K562 (cell line): ENCODE data around the gene XPR1. TPM values are rescaled to one million over a fixed set of nuclear protein-coding genes. Genes with fewer than 3 reads are reported as not detected.

Source experiments
- ATAC-seq: fragments of 200-7000 bp; cut with Tn5 transposase; 3 replicates; pipeline ENCODE4 v1.9.1; 2020; ENCODE audit warnings: moderate library complexity
- BruUV-seq: library from RNA; stranded (reverse); fragments of 400-500 nt; replicated peaks from 2 replicates; lab custom pipeline; 2021; lab: Mats Ljungman, UMichigan
- CTCF ChIA-PET: fragments of 300-600 bp; formaldehyde crosslinking; extraction: SDS; loops from one replicate; lab custom pipeline; 2021; ENCODE audit warnings: low intra/inter-chr PET ratio; lab: Yijun Ruan, JAX
- POLR2A ChIA-PET: fragments of 300-600, 350-650 bp; sonication (Branson Sonifier 250); formaldehyde crosslinking; extraction: SDS; loops from one replicate; lab custom pipeline; 2021; ENCODE audit warnings: antibody characterized with exemption, inconsistent platforms; lab: Yijun Ruan, JAX
- DNase-seq, 4 experiments: peaks; one replicate each; pipeline versions ENCODE4 v3.0.0 to v3.0.0-alpha.2; 2011 to 2018; ENCODE audit warnings: low spot score in 3 of 4, mixed read lengths in 3 of 4; ENCODE audit errors: extremely low read depth in 1 of 4
- FAIRE-seq: peaks from 2 replicates; lab custom pipeline; 2011; peaks lifted over from hg19 to GRCh38; lab: Jason Lieb, UNC
- H2AFZ ChIP-seq: 2 replicates; pipeline ENCODE4 v1.6.0; 2011; ENCODE audit warnings: low read depth, low read length, control low read depth, inconsistent platforms
- H3K27ac ChIP-seq: fragments of 200-600 bp; 3 replicates; pipeline ENCODE4 v1.8.0; 2011; ENCODE audit warnings: low read depth, mild to moderate bottlenecking, control low read depth, inconsistent platforms, low read length, moderate library complexity, mixed read lengths; ENCODE audit errors: extremely low read depth
- H3K27me3 ChIP-seq, 2 experiments: fragments of 300-600 bp in 1 of 2; 2 replicates in 1 of 2; 3 replicates in 1 of 2; pipeline versions ENCODE4 v1.6.0 to v1.8.0; 2011; ENCODE audit warnings: inconsistent platforms in 2 of 2, low read length in 2 of 2, mild to moderate bottlenecking in 1 of 2, mixed read lengths in 1 of 2, moderate library complexity in 1 of 2; ENCODE audit not compliant: control insufficient read depth in 2 of 2, insufficient read depth in 2 of 2
- H3K36me3 ChIP-seq: fragments of 300-600 bp; 3 replicates; pipeline ENCODE4 v1.8.0; 2011; ENCODE audit warnings: mild to moderate bottlenecking, low read length, inconsistent platforms; ENCODE audit not compliant: control insufficient read depth, insufficient read depth
- H3K4me1 ChIP-seq, 2 experiments: fragments of 200-600 bp in 1 of 2; replicated peaks in 1 of 2; 2 replicates in 1 of 2; 3 replicates in 1 of 2; pipeline versions ENCODE4 v1.5.1 to v1.8.0; 2011; ENCODE audit warnings: inconsistent platforms in 2 of 2, low read length in 2 of 2, mild to moderate bottlenecking in 1 of 2, mixed read lengths in 1 of 2, moderate library complexity in 1 of 2; ENCODE audit not compliant: control insufficient read depth in 2 of 2, insufficient read depth in 2 of 2
- H3K4me2 ChIP-seq: 2 replicates; pipeline ENCODE4 v1.6.1; 2011; ENCODE audit warnings: low read length, control low read depth, inconsistent platforms, mixed read lengths; ENCODE audit not compliant: insufficient read depth
- H3K4me3 ChIP-seq: fragments of 200-600 bp; sonication (generic), shearing (Covaris generic); 2 replicates; pipeline ENCODE4 v1.5.1; 2016; ENCODE audit warnings: control low read depth, inconsistent platforms
- H3K79me2 ChIP-seq: fragments of 200-600 bp; 3 replicates; pipeline ENCODE4 v1.8.0; 2011; ENCODE audit warnings: low read length, inconsistent platforms; ENCODE audit not compliant: control insufficient read depth, insufficient read depth
- H3K9ac ChIP-seq, 2 experiments: 2 replicates each; pipeline versions ENCODE4 v1.6.0 to v1.6.1; 2011; ENCODE audit warnings: low read depth in 2 of 2, low read length in 2 of 2, control low read depth in 1 of 2, inconsistent platforms in 1 of 2, mild to moderate bottlenecking in 1 of 2, mixed read lengths in 1 of 2; ENCODE audit not compliant: insufficient read depth in 1 of 2
- H3K9me1 ChIP-seq: one replicate; pipeline ENCODE4 v1.6.0; 2011; ENCODE audit warnings: inconsistent platforms, mild to moderate bottlenecking, low read length, moderate library complexity; ENCODE audit not compliant: control insufficient read depth, insufficient read depth
- H3K9me3 ChIP-seq: replicated peaks from 2 replicates; pipeline ENCODE4 v1.5.1; 2011; ENCODE audit warnings: low read depth, low read length, inconsistent platforms; ENCODE audit not compliant: control insufficient read depth, insufficient read depth
- H4K20me1 ChIP-seq: replicated peaks from 2 replicates; pipeline ENCODE4 v1.6.1; 2011; ENCODE audit warnings: low read length, inconsistent platforms, mixed read lengths; ENCODE audit not compliant: control insufficient read depth, insufficient read depth
- FOXP1 ChIP-seq: sonication (generic); formaldehyde crosslinking; IDR thresholded peaks from 2 replicates; pipeline ENCODE4 v1.8.0; 2022; ENCODE audit warnings: mild to moderate bottlenecking, missing genetic modification reagents
- GATA2 ChIP-seq: sonication (generic); formaldehyde crosslinking; IDR thresholded peaks from 2 replicates; pipeline ENCODE4 v1.4.0; 2020; ENCODE audit warnings: mild to moderate bottlenecking, missing genetic modification reagents
- HCFC1 ChIP-seq: IDR thresholded peaks from 2 replicates; pipeline ENCODE4 v1.6.1; 2012; ENCODE audit warnings: low read depth, low read length, improper control_type of control experiment
- HDAC3 ChIP-seq: fragments of 450-650 bp; IDR thresholded peaks from 2 replicates; pipeline ENCODE4 v1.6.1; 2018; ENCODE audit warnings: borderline replicate concordance, mild to moderate bottlenecking, moderate library complexity; ENCODE audit not compliant: partially characterized antibody
- HOMEZ ChIP-seq: fragments of 250-450 bp; sonication (Bioruptor Pico); IDR thresholded peaks from 2 replicates; pipeline ENCODE4 v1.4.0; 2020; ENCODE audit warnings: mild to moderate bottlenecking, moderate library complexity
- KAT8 ChIP-seq: fragments of 450-650 bp; IDR thresholded peaks from 2 replicates; pipeline ENCODE4 v1.6.1; 2016; ENCODE audit warnings: low read depth, mild to moderate bottlenecking
- KDM2B ChIP-seq: fragments of 250-450 bp; sonication (Bioruptor Pico); IDR thresholded peaks from 2 replicates; pipeline ENCODE4 v1.8.0; 2021; ENCODE audit warnings: mild to moderate bottlenecking, moderate library complexity
- MEF2A ChIP-seq: IDR thresholded peaks from 2 replicates; pipeline ENCODE4 v1.6.1; 2011; ENCODE audit warnings: low read depth, mild to moderate bottlenecking, low read length, moderate library complexity; ENCODE audit not compliant: control insufficient read depth
- PRDM10 ChIP-seq: fragments of 450-650 bp; IDR thresholded peaks from 2 replicates; pipeline ENCODE4 v1.6.1; 2018; ENCODE audit not compliant: partially characterized antibody
- RBM14 ChIP-seq: fragments of 200-400 bp; formaldehyde crosslinking; IDR thresholded peaks from 2 replicates; pipeline ENCODE4 v1.6.1; 2018; ENCODE audit warnings: low read depth, mild to moderate bottlenecking, low read length, moderate library complexity, borderline replicate concordance; ENCODE audit not compliant: insufficient read depth
- SRSF3 ChIP-seq: fragments of 200-400 bp; formaldehyde crosslinking; IDR thresholded peaks from 2 replicates; pipeline ENCODE4 v1.6.1; 2016; ENCODE audit warnings: mild to moderate bottlenecking, low read length, moderate library complexity; ENCODE audit not compliant: insufficient read depth
- ZNF347 ChIP-seq: fragments of 450-650 bp; formaldehyde crosslinking; IDR thresholded peaks from 2 replicates; pipeline ENCODE4 v1.4.0; 2020; ENCODE audit warnings: low read depth, mild to moderate bottlenecking, moderate library complexity
- ZNF584 ChIP-seq: fragments of 200-800 bp; sonication (Bioruptor generic); IDR thresholded peaks from 2 replicates; pipeline ENCODE4 v1.6.1; 2016; ENCODE audit warnings: low read depth, mild to moderate bottlenecking, missing genetic modification characterization, missing compliant biosample characterization
- WGBS: fragments of 100-300 bp; shearing (Covaris generic); methylation state at CpG from one replicate; pipeline ENCODE4 v1.1.6; 2016; ENCODE audit warnings: low coverage, mixed read lengths; ENCODE audit not compliant: insufficient coverage; ENCODE audit errors: missing lambda C conversion rate; 5-methylcytosine and 5-hydroxymethylcytosine counted together
- in situ Hi-C: fragments of 300-500 bp; cut with MboI; formaldehyde crosslinking; loops from 4 replicates; pipeline ENCODE4 v1.15.0; 2018; ENCODE audit warnings: inconsistent platforms, mixed read lengths
- intact Hi-C: fragments of 100-400 bp; cut with micrococcal nuclease; formaldehyde crosslinking; loops from 2 replicates; pipeline ENCODE4 v1.14.2; 2022
- polyA plus RNA-seq, 8 experiments: library from polyadenylated mRNA; depleted of rRNA in 4 of 8; stranded (reverse) in 5 of 8; unstranded in 3 of 8; fragments of >200 nt; fragmentation: Nextera tagmentation in 2 of 8; fragmentation: Illumina TruSeq in 1 of 8; extraction: Ambion mirVana in 2 of 8; extraction: Trizol in 1 of 8; gene quantifications; 2 replicates each; pipeline versions ENCODE4 v1.2.1 to v1.2.3, GENCODE V29; 2011 to 2014; ENCODE audit warnings: inconsistent platforms in 1 of 8, missing spikeins in 1 of 8
- total RNA-seq, 7 experiments: library from RNA; depleted of rRNA in 6 of 7; stranded (reverse); fragments of >200 nt in 6 of 7; fragmentation: Illumina TruSeq in 2 of 7; extraction: Trizol in 2 of 7; gene quantifications; 2 replicates each; pipeline versions ENCODE4 v1.2.1 to v1.2.3, GENCODE V29; 2011 to 2021; ENCODE audit warnings: low replicate concordance in 1 of 7
- TF ChIP-seq, protein P1 (sequence below): fragments of 250-450 bp; sonication (Bioruptor Pico); IDR thresholded peaks from 2 replicates; pipeline ENCODE4 v1.6.1; 2021; ENCODE audit warnings: mild to moderate bottlenecking

The XPR1 gene
- total and polyA plus RNA-seq, 9 of the 15 experiments (the other 6 are each of a cell fraction or from before 2014, with no cell fraction given): 3.0 to 66.2 (median 38.6) TPM

- TF ChIP-seq HOMEZ (CRISPR knock-in tag) (no peak), FOXP1 (no peak)
Observed at GRCh38 chr1:180862305-180862704, 230.5 kb downstream of the XPR1 start (continued).

DNA sequence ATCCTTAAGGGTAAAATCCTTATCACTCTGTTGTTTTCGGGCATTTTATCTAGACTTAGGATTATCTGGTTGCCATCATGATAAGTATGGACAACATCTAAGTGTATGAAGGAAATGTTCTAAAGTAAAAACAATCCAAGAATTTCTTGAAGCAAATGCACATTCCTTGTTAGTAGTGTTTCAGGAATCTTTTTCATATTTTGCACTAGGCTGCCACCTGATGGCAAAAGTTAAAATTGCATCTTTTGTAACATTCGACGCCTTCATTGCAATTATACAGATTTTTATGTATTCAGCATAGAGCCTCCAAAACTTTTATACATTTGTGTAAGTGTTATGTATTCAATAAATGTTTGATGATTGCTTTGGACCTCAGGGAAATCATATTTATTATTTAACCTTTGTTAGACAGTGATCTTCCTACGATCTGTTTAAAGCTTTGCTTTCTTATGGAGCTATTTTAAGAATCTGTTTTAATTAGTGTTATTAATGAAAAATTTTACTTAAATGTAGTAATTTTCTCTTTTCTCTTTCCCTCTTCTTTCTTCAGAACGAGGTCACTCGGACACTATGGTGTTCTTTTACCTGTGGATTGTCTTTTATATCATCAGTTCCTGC lies 231.4 kb downstream of the XPR1 start:
- intact Hi-C loops: loop anchor here (5.0 kb wide), 3 partner anchors 81 to 346 kb away; partner anchors contain the start of gene XPR1
- H3K9me3 ChIP-seq: peaks cover 2% of the 10 kb centered on the region; the same call in 1 of the 2 replicates
- peak; percentile 80 for ATAC-seq
- H3K9me1 ChIP-seq: no peaks in the 10 kb centered on the region
- H3K9ac ChIP-seq: no peak overlapping the region
- H3K4me2 ChIP-seq: no peak overlapping the region
- DNase-seq: peak; percentile 30 to 74 (median 41)
- H3K27me3 ChIP-seq: no peaks in the 10 kb centered on the region
- 15% methylated on average over 6 of the region's 6 CpGs for WGBS
- in situ Hi-C loops: loop anchor here (5.0 kb wide), 1 partner anchor 326 kb away; no protein-coding TSS in a partner anchor
- H4K20me1 ChIP-seq: no peaks in the 10 kb centered on the region
- no TSS peak for BruUV-seq
- no peaks in the 10 kb centered on the region for H3K79me2 ChIP-seq
- no peak overlapping the region for H2AFZ ChIP-seq
- no peak overlapping the region for H3K27ac ChIP-seq
- H3K36me3 ChIP-seq: peaks cover 18% of the 10 kb centered on the region
- no peaks in the 10 kb centered on the region; a peak in 1 of 5 replicates for H3K4me1 ChIP-seq
- POLR2A ChIA-PET: interaction anchor here (0.9 to 3.5 kb wide), 5 partner anchors 9 to 361 kb away, joined by 3 to 19 read pairs (median 7); partner anchors contain the start of gene ACBD6
- FAIRE-seq: peak; percentile 90
- CTCF ChIA-PET: interaction anchor here (0.6 to 5.8 kb wide), 10 partner anchors 21 to 1946 kb away, joined by 3 to 69 read pairs (median 5); no protein-coding TSS in a partner anchor
- H3K4me3 ChIP-seq: no peak overlapping the region
- TF ChIP-seq MEF2A: no peak
- no peak for TF ChIP-seq ZNF584 (CRISPR knock-in tag)
- no peak for TF ChIP-seq PRDM10
- peak; percentile 31 for TF ChIP-seq HDAC3
- no peak for TF ChIP-seq RBM14
- TF ChIP-seq GATA2: no peak
- no peak for TF ChIP-seq KDM2B (CRISPR knock-in tag)
- no peak for TF ChIP-seq SRSF3
- no peak for TF ChIP-seq ZNF347 (CRISPR knock-in tag)
- TF ChIP-seq KAT8: no peak
- no peak for TF ChIP-seq HCFC1
- TF ChIP-seq, protein P1, sequence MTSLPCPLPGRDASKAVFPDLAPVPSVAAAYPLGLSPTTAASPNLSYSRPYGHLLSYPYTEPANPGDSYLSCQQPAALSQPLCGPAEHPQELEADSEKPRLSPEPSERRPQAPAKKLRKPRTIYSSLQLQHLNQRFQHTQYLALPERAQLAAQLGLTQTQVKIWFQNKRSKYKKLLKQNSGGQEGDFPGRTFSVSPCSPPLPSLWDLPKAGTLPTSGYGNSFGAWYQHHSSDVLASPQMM (CRISPR knock-in tag): no peak
